Osteocyte (in vitro differentiated cells): ENCODE data around the gene OR4B1. TPM values are rescaled to one million over a fixed set of nuclear protein-coding genes. Genes with fewer than 3 reads are reported as not detected.

Source experiments
- DNase-seq: peaks from one replicate; pipeline ENCODE4 v3.0.0; 2021; ENCODE audit warnings: mixed read lengths; ENCODE audit not compliant: unreplicated experiment; ENCODE audit errors: extremely low spot score
- H3K27ac Mint-ChIP-seq: one replicate; pipeline ENCODE4 v1.8.0; 2021; ENCODE audit warnings: mild to moderate bottlenecking, mixed read lengths; ENCODE audit not compliant: unreplicated experiment
- H3K27me3 Mint-ChIP-seq: one replicate; pipeline ENCODE4 v1.8.0; 2021; ENCODE audit warnings: mixed read lengths; ENCODE audit not compliant: unreplicated experiment
- H3K36me3 Mint-ChIP-seq: one replicate; pipeline ENCODE4 v1.8.0; 2021; ENCODE audit warnings: mixed read lengths; ENCODE audit not compliant: unreplicated experiment
- H3K4me1 Mint-ChIP-seq: one replicate; pipeline ENCODE4 v1.8.0; 2021; ENCODE audit warnings: mixed read lengths; ENCODE audit not compliant: unreplicated experiment
- H3K4me3 Mint-ChIP-seq: one replicate; pipeline ENCODE4 v1.8.0; 2021; ENCODE audit warnings: mild to moderate bottlenecking, moderate library complexity, mixed read lengths; ENCODE audit not compliant: unreplicated experiment
- H3K9me3 Mint-ChIP-seq: one replicate; pipeline ENCODE4 v1.8.0; 2021; ENCODE audit warnings: mixed read lengths; ENCODE audit not compliant: unreplicated experiment
- total RNA-seq: library from RNA; stranded (reverse); gene quantifications from 2 replicates; pipeline ENCODE4 v1.2.1, GENCODE V29; 2021
- TF ChIP-seq, protein P1 (sequence below): fragments of 200-600 bp; sonication (generic); IDR thresholded peaks from 2 replicates; pipeline ENCODE4 v1.5.0; 2021; ENCODE audit warnings: antibody characterized with exemption, mild to moderate bottlenecking, moderate library complexity

The OR4B1 gene
- total RNA-seq, 1 donor from 2014 or later, result not detected

GRCh38 chr11:48170241-48171233 lies 46.1 kb upstream of the OR4B1 start:
- DNase-seq, result no peak
- peaks cover 11% of the 10 kb centered on the region for H3K36me3 Mint-ChIP-seq
- no peak overlapping the region for H3K4me3 Mint-ChIP-seq
- H3K4me1 Mint-ChIP-seq, result peaks cover 26% of the 10 kb centered on the region
- no peaks in the 10 kb centered on the region for H3K27me3 Mint-ChIP-seq
- H3K9me3 Mint-ChIP-seq, result no peaks in the 10 kb centered on the region
- H3K27ac Mint-ChIP-seq, result peak overlapping the region; percentile 67
- TF ChIP-seq, protein P1, sequence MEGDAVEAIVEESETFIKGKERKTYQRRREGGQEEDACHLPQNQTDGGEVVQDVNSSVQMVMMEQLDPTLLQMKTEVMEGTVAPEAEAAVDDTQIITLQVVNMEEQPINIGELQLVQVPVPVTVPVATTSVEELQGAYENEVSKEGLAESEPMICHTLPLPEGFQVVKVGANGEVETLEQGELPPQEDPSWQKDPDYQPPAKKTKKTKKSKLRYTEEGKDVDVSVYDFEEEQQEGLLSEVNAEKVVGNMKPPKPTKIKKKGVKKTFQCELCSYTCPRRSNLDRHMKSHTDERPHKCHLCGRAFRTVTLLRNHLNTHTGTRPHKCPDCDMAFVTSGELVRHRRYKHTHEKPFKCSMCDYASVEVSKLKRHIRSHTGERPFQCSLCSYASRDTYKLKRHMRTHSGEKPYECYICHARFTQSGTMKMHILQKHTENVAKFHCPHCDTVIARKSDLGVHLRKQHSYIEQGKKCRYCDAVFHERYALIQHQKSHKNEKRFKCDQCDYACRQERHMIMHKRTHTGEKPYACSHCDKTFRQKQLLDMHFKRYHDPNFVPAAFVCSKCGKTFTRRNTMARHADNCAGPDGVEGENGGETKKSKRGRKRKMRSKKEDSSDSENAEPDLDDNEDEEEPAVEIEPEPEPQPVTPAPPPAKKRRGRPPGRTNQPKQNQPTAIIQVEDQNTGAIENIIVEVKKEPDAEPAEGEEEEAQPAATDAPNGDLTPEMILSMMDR, result no peak

GRCh38 chr11:48172818-48173609 lies 43.6 kb upstream of the OR4B1 start:
- Mint-ChIP-seq H3K9me3 (no peaks in the 10 kb centered on the region), H3K4me3 (no peak overlapping the region), H3K27me3 (no peaks in the 10 kb centered on the region), H3K4me1 (peaks cover 26% of the 10 kb centered on the region), H3K36me3 (no peaks in the 10 kb centered on the region), H3K27ac (no peak overlapping the region)
- no peak for DNase-seq
- TF ChIP-seq, protein P1, result peak; percentile 91

DNA sequence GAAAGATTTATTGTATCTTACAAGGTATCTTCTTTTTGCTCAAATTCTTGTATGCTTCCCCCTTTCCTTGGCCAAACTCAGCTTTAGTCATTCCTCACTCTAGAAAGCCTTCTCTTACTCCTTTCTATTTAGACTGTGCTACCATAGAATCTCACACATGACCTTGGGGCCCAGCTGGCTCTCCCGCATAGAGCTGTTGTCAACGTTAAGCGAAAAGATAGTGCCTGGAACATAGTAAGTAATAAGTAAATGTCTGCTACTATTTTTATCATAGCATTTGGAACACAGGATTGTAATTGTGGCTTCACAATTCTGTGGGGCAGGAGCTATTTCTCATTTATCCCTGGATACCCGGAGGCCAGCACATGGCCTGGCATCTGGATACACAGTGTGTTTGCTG lies 38.9 kb upstream of the OR4B1 start:
- no peaks in the 10 kb centered on the region for H3K9me3 Mint-ChIP-seq
- H3K27me3 Mint-ChIP-seq, result peaks cover 3% of the 10 kb centered on the region
- H3K4me3 Mint-ChIP-seq, result no peak overlapping the region
- TF ChIP-seq, protein P1, result no peak
- H3K36me3 Mint-ChIP-seq, result no peaks in the 10 kb centered on the region
- no peak for DNase-seq
- H3K27ac Mint-ChIP-seq, result no peak overlapping the region
- peaks cover 5% of the 10 kb centered on the region for H3K4me1 Mint-ChIP-seq

GRCh38 chr11:48180627-48181026 lies 36.0 kb upstream of the OR4B1 start:
- Mint-ChIP-seq H3K4me1 (no peaks in the 10 kb centered on the region), H3K27me3 (peaks cover 8% of the 10 kb centered on the region), H3K9me3 (no peaks in the 10 kb centered on the region), H3K4me3 (no peak overlapping the region), H3K27ac (no peak overlapping the region), H3K36me3 (no peaks in the 10 kb centered on the region)
- DNase-seq, result no peak
- TF ChIP-seq, protein P1, result no peak
